GM12878 (cell line): ENCODE data around the gene FXYD4. TPM values are rescaled to one million over a fixed set of nuclear protein-coding genes. Genes with fewer than 3 reads are reported as not detected.

Experiments
- ATAC-seq: fragments of 200-7000 bp; cut with Tn5 transposase; 3 replicates; pipeline ENCODE4 v1.9.1; 2020; ENCODE audit warnings: mild to moderate bottlenecking, moderate library complexity
- BruUV-seq: library from RNA; stranded (reverse); fragments of 400-500 nt; replicated peaks from 2 replicates; lab custom pipeline; 2021; lab: Mats Ljungman, UMichigan
- CTCF ChIA-PET: fragments of 300-600 bp; sonication (Branson Sonifier 250); formaldehyde crosslinking; extraction: SDS; loops from one replicate; lab custom pipeline; 2021; ENCODE audit warnings: inconsistent platforms; lab: Yijun Ruan, JAX
- POLR2A ChIA-PET: fragments of 350-600 bp; formaldehyde crosslinking; extraction: SDS; loops from one replicate; lab custom pipeline; 2021; ENCODE audit warnings: inconsistent platforms; lab: Charles Lee
- RAD21 ChIA-PET: fragments of 300-600 bp; sonication (Branson Sonifier 250); formaldehyde crosslinking; loops from one replicate; lab custom pipeline; 2023; ENCODE audit warnings: antibody characterized with exemption; ENCODE audit not compliant: unreplicated experiment; lab: Charles Lee
- SMC1A ChIA-PET: fragments of 300-600 bp; sonication (Branson Sonifier 250); formaldehyde crosslinking; loops from one replicate; lab custom pipeline; 2023; ENCODE audit not compliant: unreplicated experiment, uncharacterized antibody; lab: Charles Lee
- DNase-seq: peaks from one replicate; pipeline ENCODE4 v3.0.0-alpha.2; 2011; ENCODE audit warnings: low read depth, low spot score
- FAIRE-seq: peaks from 3 replicates; lab custom pipeline; 2011; peaks lifted over from hg19 to GRCh38; lab: Jason Lieb, UNC
- H2AFZ ChIP-seq: 2 replicates; pipeline ENCODE4 v1.6.0; 2011; ENCODE audit warnings: low read depth, low read length, control low read depth; ENCODE audit not compliant: control insufficient read depth
- H3K27ac ChIP-seq: 2 replicates; pipeline ENCODE4 v1.5.1; 2011; ENCODE audit warnings: control low read depth; ENCODE audit not compliant: control insufficient read depth, insufficient read depth
- H3K27me3 ChIP-seq, 2 experiments: replicated peaks in 1 of 2; 2 replicates each; pipeline versions ENCODE4 v1.6.0 to v1.6.1; 2011; ENCODE audit warnings: low read length in 1 of 2; ENCODE audit not compliant: control insufficient read depth in 2 of 2, insufficient read depth in 2 of 2
- H3K36me3 ChIP-seq, 2 experiments: 2 replicates each; pipeline ENCODE4 v1.5.1; 2011; ENCODE audit warnings: low read length in 1 of 2; ENCODE audit not compliant: control insufficient read depth in 2 of 2, insufficient read depth in 2 of 2
- H3K4me1 ChIP-seq: 2 replicates; pipeline ENCODE4 v1.6.1; 2011; ENCODE audit warnings: mild to moderate bottlenecking, low read length, moderate library complexity, mixed read lengths; ENCODE audit not compliant: control insufficient read depth, insufficient read depth
- H3K4me2 ChIP-seq: 2 replicates; pipeline ENCODE4 v1.6.0; 2011; ENCODE audit warnings: control low read depth; ENCODE audit not compliant: control insufficient read depth, insufficient read depth
- H3K4me3 ChIP-seq: fragments of 200-600 bp; sonication (generic); 2 replicates; pipeline ENCODE4 v1.5.1; 2016
- H3K79me2 ChIP-seq: 2 replicates; pipeline ENCODE4 v1.6.0; 2011; ENCODE audit warnings: low read length; ENCODE audit not compliant: control insufficient read depth, insufficient read depth
- H3K9ac ChIP-seq: 2 replicates; pipeline ENCODE4 v1.8.0; 2011; ENCODE audit warnings: low read length, control low read depth, mixed read lengths; ENCODE audit not compliant: control insufficient read depth, insufficient read depth
- H3K9me3 ChIP-seq: replicated peaks from 3 replicates; pipeline ENCODE4 v1.5.1; 2011; ENCODE audit warnings: mild to moderate bottlenecking, low read length; ENCODE audit not compliant: control insufficient read depth, insufficient read depth
- H4K20me1 ChIP-seq: 2 replicates; pipeline ENCODE4 v1.6.0; 2011; ENCODE audit not compliant: control insufficient read depth, insufficient read depth
- BHLHE40 ChIP-seq, 2 experiments: fragments of 450-650 bp in 1 of 2; IDR thresholded peaks; 2 replicates each; pipeline ENCODE4 v1.6.1; 2011 to 2017; ENCODE audit warnings: low read depth in 2 of 2, borderline replicate concordance in 1 of 2, improper control_type of control experiment in 1 of 2, low read length in 1 of 2, mild to moderate bottlenecking in 1 of 2
- EGR1 ChIP-seq, 2 experiments: IDR thresholded peaks; 1 replicate in 1 of 2; 2 replicates in 1 of 2; pipeline ENCODE4 v1.6.1; 2011 to 2012; ENCODE audit warnings: low read depth in 2 of 2, low read length in 2 of 2, borderline replicate concordance in 1 of 2, mild to moderate bottlenecking in 1 of 2, moderate library complexity in 1 of 2
- KDM1A ChIP-seq: fragments of 200-600 bp; sonication (generic); IDR thresholded peaks from 2 replicates; pipeline ENCODE4 v1.6.1; 2016; ENCODE audit warnings: borderline replicate concordance
- POLR2AphosphoS5 ChIP-seq: IDR thresholded peaks from 2 replicates; pipeline ENCODE4 v1.6.1; 2011; ENCODE audit warnings: mild to moderate bottlenecking, low read length, inconsistent platforms
- WGBS: methylation state at CpG from one replicate; pipeline ENCODE4 v1.1.6; 2016; ENCODE audit warnings: low lambda C conversion rate; ENCODE audit not compliant: insufficient replicate concordance, insufficient coverage; ENCODE audit errors: missing lambda C conversion rate; 5-methylcytosine and 5-hydroxymethylcytosine counted together
- in situ Hi-C: fragments of 300-500 bp; cut with MboI; formaldehyde crosslinking; loops from 9 replicates; pipeline ENCODE4 v1.14.3; 2018; ENCODE audit warnings: mixed read lengths
- intact Hi-C: fragments of 100-400 bp; cut with micrococcal nuclease; formaldehyde crosslinking; loops from one replicate; pipeline ENCODE4 v1.14.2; 2022; ENCODE audit not compliant: unreplicated experiment
- polyA plus RNA-seq, 11 experiments: library from polyadenylated mRNA; depleted of rRNA in 4 of 11; unstranded in 6 of 11; stranded (reverse) in 5 of 11; fragments of >200 nt; fragmentation: Nextera tagmentation in 4 of 11; fragmentation: Illumina TruSeq in 1 of 11; extraction: Ambion mirVana in 4 of 11; extraction: Trizol in 1 of 11; gene quantifications; 1 replicate in 1 of 11; 2 replicates in 10 of 11; pipeline versions ENCODE4 v1.2.1 to v1.2.3, GENCODE V29; 2011 to 2016; ENCODE audit warnings: inconsistent platforms in 2 of 11, missing spikeins in 2 of 11, low read depth in 1 of 11
- total RNA-seq, 4 experiments: library from RNA; depleted of rRNA in 3 of 4; stranded (reverse); fragments of >200 nt in 3 of 4; fragmentation: Illumina TruSeq in 1 of 4; extraction: Trizol in 1 of 4; gene quantifications; 2 replicates each; pipeline versions ENCODE4 v1.2.1 to v1.2.3, GENCODE V29; 2013 to 2021

The FXYD4 gene
- total and polyA plus RNA-seq, 10 of the 15 experiments (the other 5 are each of a cell fraction or from before 2014, with no cell fraction given): not detected

DNA sequence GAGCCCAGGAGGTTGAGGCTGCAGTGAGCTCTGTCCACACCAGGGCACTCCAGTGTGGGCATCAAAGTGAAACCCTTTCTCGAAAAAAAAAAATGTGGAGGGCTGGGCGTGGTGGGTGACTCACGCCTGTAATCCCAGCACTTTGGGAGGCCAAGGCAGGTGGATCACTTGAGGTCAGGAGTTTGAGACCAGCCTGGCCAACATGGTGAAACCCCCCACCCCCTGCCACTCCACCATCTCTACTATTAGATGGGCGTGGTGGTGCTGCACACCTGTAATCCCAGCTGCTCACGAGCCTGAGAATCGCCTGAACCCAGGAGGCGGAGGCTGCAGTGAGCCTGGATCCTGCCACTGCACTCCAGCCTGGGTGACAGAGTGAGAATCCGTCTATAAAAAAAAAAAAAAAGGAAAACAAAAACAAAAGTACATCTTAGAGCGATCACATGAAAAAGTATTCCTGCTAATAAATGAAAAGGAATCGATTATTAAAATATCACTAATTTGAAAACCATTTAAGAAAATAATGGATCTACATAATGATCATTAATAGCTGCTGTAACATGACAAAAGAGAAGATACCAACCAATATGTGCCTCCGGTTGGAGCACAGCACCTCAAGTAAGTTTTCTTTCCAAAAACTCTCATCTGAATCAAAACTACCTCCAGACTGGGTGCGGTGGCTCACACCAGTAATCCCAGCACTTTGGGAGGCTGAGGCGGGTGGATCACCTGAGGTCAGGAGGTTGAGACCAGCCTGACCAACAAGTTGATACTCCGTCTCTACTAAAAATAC lies 32.7 kb downstream of the FXYD4 start:
- peaks cover 25% of the 10 kb centered on the region for H3K4me1 ChIP-seq
- H2AFZ ChIP-seq: no peak overlapping the region
- H3K9ac ChIP-seq: peak overlapping the region; percentile 92
- no peak for TF ChIP-seq KDM1A
- peak; percentile 55; the same call in 1 of the 2 replicates for TF ChIP-seq POLR2AphosphoS5
- TF ChIP-seq EGR1 (IDR thresholded peaks at IDR 0.05; ENCODE audit: borderline replicate concordance in 1 of 2, low read depth in 2 of 2, low read length in 2 of 2): no peak
- 0 out of 4 replicates have a peak, but pooled peaks of 1 of the 2 experiments have one; percentile 6 for TF ChIP-seq BHLHE40 (IDR thresholded peaks at IDR 0.05; ENCODE audit: borderline replicate concordance in 1 of 2, low read depth in 2 of 2, low read length in 1 of 2)
- TF ChIP-seq, all 136 proteins: peak for 2
- H3K36me3 ChIP-seq: peaks cover 0 to 13% of the 10 kb centered on the region in 2 experiments; a peak in 3 of 4 replicates
- ChIA-PET RAD21 (interaction anchor here (0.7 to 1.5 kb wide), 2 partner anchors 48 to 1476 kb away, joined by 3 to 4 read pairs; no protein-coding TSS in a partner anchor), POLR2A (interaction anchor here (0.7 kb wide), 1 partner anchor 1563 kb away, joined by 3 read pairs; no protein-coding TSS in a partner anchor), CTCF (interaction anchor here (1.0 to 1.2 kb wide), 2 partner anchors 15 to 111 kb away, joined by 3 read pairs; no protein-coding TSS in a partner anchor), SMC1A (no interaction called here)
- 4% methylated on average over 14 of the region's 14 CpGs for WGBS
- DNase-seq: no peak
- H3K4me3 ChIP-seq: peak overlapping the region; percentile 98
- H3K27ac ChIP-seq: peak overlapping the region; percentile 45
- BruUV-seq: no TSS peak
- no peak for ATAC-seq
- no peak for FAIRE-seq
- H3K27me3 ChIP-seq: no peaks in the 10 kb centered on the region
- H4K20me1 ChIP-seq: peaks cover 13% of the 10 kb centered on the region
- in situ Hi-C loops (loop anchor here (10.0 to 25.0 kb wide), 4 partner anchors 267 to 1561 kb away; partner anchors contain the start of genes CSGALNACT2 and ZNF33B), intact Hi-C loops (loop anchor here (2.0 kb wide), 1 partner anchor 17 kb away; no protein-coding TSS in a partner anchor)
- peak overlapping the region; percentile 76 for H3K4me2 ChIP-seq
- no peaks in the 10 kb centered on the region for H3K9me3 ChIP-seq
- peaks cover 99% of the 10 kb centered on the region for H3K79me2 ChIP-seq
